Measurements from ENCODE around the gene OPCML.

The OPCML gene

DNA sequence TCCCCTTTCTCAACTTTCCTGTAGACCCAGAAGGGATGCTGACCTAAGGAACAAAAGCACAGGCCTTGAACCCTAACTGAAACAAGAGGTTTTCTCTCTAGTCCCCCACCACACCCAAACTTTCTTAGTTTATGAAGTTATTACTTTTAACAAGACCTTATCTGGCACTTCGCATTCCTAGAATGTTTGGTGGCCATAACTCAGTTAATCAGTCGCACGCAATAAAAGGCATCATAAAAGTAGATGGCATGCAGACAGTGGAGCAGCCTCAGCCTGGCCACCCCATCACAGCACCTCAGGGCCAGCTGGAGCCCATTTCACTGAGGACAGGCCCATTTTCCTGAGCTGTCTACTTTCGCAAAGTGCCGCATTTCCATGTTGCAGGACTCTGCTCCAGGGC, 301.9 kb downstream of the OPCML start:
- Histone ChIP-seq H3K9me3 (ENCODE audit: severe bottlenecking) (no peaks in the 10 kb centered on the region), H3K27me3 (ENCODE audit: insufficient read depth, low read depth, severe bottlenecking) (no peaks in the 10 kb centered on the region), H3K27ac (no peak overlapping the region), H3K36me3 (no peaks in the 10 kb centered on the region), H3K4me3 (ENCODE audit: low read depth, low read length) (no peak overlapping the region)
- no peak for DNase-seq
- TF ChIP-seq, protein P1, sequence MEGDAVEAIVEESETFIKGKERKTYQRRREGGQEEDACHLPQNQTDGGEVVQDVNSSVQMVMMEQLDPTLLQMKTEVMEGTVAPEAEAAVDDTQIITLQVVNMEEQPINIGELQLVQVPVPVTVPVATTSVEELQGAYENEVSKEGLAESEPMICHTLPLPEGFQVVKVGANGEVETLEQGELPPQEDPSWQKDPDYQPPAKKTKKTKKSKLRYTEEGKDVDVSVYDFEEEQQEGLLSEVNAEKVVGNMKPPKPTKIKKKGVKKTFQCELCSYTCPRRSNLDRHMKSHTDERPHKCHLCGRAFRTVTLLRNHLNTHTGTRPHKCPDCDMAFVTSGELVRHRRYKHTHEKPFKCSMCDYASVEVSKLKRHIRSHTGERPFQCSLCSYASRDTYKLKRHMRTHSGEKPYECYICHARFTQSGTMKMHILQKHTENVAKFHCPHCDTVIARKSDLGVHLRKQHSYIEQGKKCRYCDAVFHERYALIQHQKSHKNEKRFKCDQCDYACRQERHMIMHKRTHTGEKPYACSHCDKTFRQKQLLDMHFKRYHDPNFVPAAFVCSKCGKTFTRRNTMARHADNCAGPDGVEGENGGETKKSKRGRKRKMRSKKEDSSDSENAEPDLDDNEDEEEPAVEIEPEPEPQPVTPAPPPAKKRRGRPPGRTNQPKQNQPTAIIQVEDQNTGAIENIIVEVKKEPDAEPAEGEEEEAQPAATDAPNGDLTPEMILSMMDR (IDR thresholded peaks at IDR 0.05; ENCODE audit: low read depth, low read length) = no peak

- Histone ChIP-seq H3K27ac (no peak overlapping the region), H3K27me3 (ENCODE audit: insufficient read depth, low read depth, severe bottlenecking) (peaks cover 3% of the 10 kb centered on the region), H3K9me3 (ENCODE audit: severe bottlenecking) (no peaks in the 10 kb centered on the region), H3K4me3 (ENCODE audit: low read depth, low read length) (no peak overlapping the region), H3K36me3 (no peaks in the 10 kb centered on the region)
- TF ChIP-seq, protein P1 (IDR thresholded peaks at IDR 0.05; ENCODE audit: low read depth, low read length) = no peak
- DNase-seq = no peak
These were observed 303.6 kb downstream of the OPCML start for GRCh38 chr11:133228471-133229329.

- peaks cover 7% of the 10 kb centered on the region for H3K27me3 ChIP-seq (ENCODE audit: insufficient read depth, low read depth, severe bottlenecking)
- H3K36me3 ChIP-seq = no peaks in the 10 kb centered on the region
- H3K9me3 ChIP-seq (ENCODE audit: severe bottlenecking) = no peaks in the 10 kb centered on the region
- no peak for DNase-seq
- H3K27ac ChIP-seq = no peak overlapping the region
- TF ChIP-seq, protein P1 (IDR thresholded peaks at IDR 0.05; ENCODE audit: low read depth, low read length) = no peak
- H3K4me3 ChIP-seq (ENCODE audit: low read depth, low read length) = no peak overlapping the region
These were observed 304.6 kb downstream of the OPCML start for GRCh38 chr11:133227632-133228111.

GRCh38 chr11:133224271-133224670, 308.0 kb downstream of the OPCML start:
- H3K27ac ChIP-seq = no peak overlapping the region
- TF ChIP-seq, protein P1 (IDR thresholded peaks at IDR 0.05; ENCODE audit: low read depth, low read length) = no peak
- no peaks in the 10 kb centered on the region for H3K36me3 ChIP-seq
- no peak for DNase-seq
- no peak overlapping the region for H3K4me3 ChIP-seq (ENCODE audit: low read depth, low read length)
- no peaks in the 10 kb centered on the region for H3K9me3 ChIP-seq (ENCODE audit: severe bottlenecking)
- H3K27me3 ChIP-seq (ENCODE audit: insufficient read depth, low read depth, severe bottlenecking) = peaks cover 7% of the 10 kb centered on the region

GRCh38 chr11:133222425-133223330, 309.6 kb downstream of the OPCML start:
- DNase-seq = no peak
- Histone ChIP-seq H3K9me3 (ENCODE audit: severe bottlenecking) (no peaks in the 10 kb centered on the region), H3K27me3 (ENCODE audit: insufficient read depth, low read depth, severe bottlenecking) (peaks cover 7% of the 10 kb centered on the region), H3K36me3 (no peaks in the 10 kb centered on the region), H3K27ac (no peak overlapping the region), H3K4me3 (ENCODE audit: low read depth, low read length) (no peak overlapping the region)
- TF ChIP-seq, protein P1 (IDR thresholded peaks at IDR 0.05; ENCODE audit: low read depth, low read length) = no peak

Data from WERI-Rb-1 (cell line).